Stromal cell of bone marrow (primary cell): ENCODE results near the gene SEMA6A.
"Not testable (repeated sequence)": the region's sequence is repeated elsewhere in the genome, so short reads cannot be mapped to it uniquely, and the experiment has no call there.

Experiments
- DNase-seq: peaks from one replicate; pipeline ENCODE4 v3.0.0-alpha.2; 2012; ENCODE audit warnings: low read depth

SEMA6A gene

GRCh38 chr5:116553366-116553765 lies 21.3 kb downstream of the SEMA6A start:
- DNase-seq = no peak

GRCh38 chr5:116550082-116550481 lies 24.5 kb downstream of the SEMA6A start:
- DNase-seq = no peak

GRCh38 chr5:116546743-116547124 lies 27.9 kb downstream of the SEMA6A start:
- no peak for DNase-seq

GRCh38 chr5:116546033-116546742 lies 28.4 kb downstream of the SEMA6A start:
- DNase-seq = no peak

GRCh38 chr5:116545465-116545864 lies 29.2 kb downstream of the SEMA6A start:
- not testable (repeated sequence) for DNase-seq

GRCh38 chr5:116544531-116545241 lies 29.9 kb downstream of the SEMA6A start:
- DNase-seq = no peak

GRCh38 chr5:116543501-116543900 lies 31.1 kb downstream of the SEMA6A start:
- no peak for DNase-seq

GRCh38 chr5:116542619-116543018 lies 32.0 kb downstream of the SEMA6A start:
- DNase-seq = no peak

GRCh38 chr5:116539222-116539621 lies 35.4 kb downstream of the SEMA6A start:
- no peak for DNase-seq

GRCh38 chr5:116536316-116537083 lies 38.1 kb downstream of the SEMA6A start:
- no peak for DNase-seq

GRCh38 chr5:116534964-116535651 lies 39.5 kb downstream of the SEMA6A start:
- no peak for DNase-seq

- DNase-seq = no peak
These were observed 41.7 kb downstream of the SEMA6A start for GRCh38 chr5:116532762-116533525.

- DNase-seq = no peak
These were observed 43.0 kb downstream of the SEMA6A start for GRCh38 chr5:116531635-116532034.

- no peak for DNase-seq
These were observed 43.5 kb downstream of the SEMA6A start for GRCh38 chr5:116531117-116531516.

GRCh38 chr5:116530276-116530675 lies 44.3 kb downstream of the SEMA6A start:
- DNase-seq = no peak

- no peak for DNase-seq
These were observed 45.0 kb downstream of the SEMA6A start for GRCh38 chr5:116529615-116530014.

GRCh38 chr5:116528519-116529234 lies 45.9 kb downstream of the SEMA6A start:
- DNase-seq = no peak

GRCh38 chr5:116527582-116527981 lies 47.0 kb downstream of the SEMA6A start:
- DNase-seq = no peak

GRCh38 chr5:116525674-116526073 lies 48.9 kb downstream of the SEMA6A start:
- DNase-seq = no peak

- DNase-seq = no peak
These were observed 49.7 kb downstream of the SEMA6A start for GRCh38 chr5:116524966-116525365.
